ENCODE data around the gene AKAP1.

Gene AKAP1

GRCh38 chr17:57165754-57166153, 80.7 kb downstream of the AKAP1 start:
- DNase-seq (ENCODE audit: low read depth) = no peak

GRCh38 chr17:57166803-57167202, 81.8 kb downstream of the AKAP1 start:
- no peak for DNase-seq (ENCODE audit: low read depth)

GRCh38 chr17:57168695-57169094, 83.6 kb downstream of the AKAP1 start:
- DNase-seq (ENCODE audit: low read depth) = no peak

GRCh38 chr17:57170866-57171265, 85.8 kb downstream of the AKAP1 start:
- DNase-seq (ENCODE audit: low read depth) = no peak

All from stromal cell of bone marrow (primary cell).